ENCODE measurements around the gene GRIK2.
"Not testable (repeated sequence)": the region's sequence is repeated elsewhere in the genome, so short reads cannot be mapped to it uniquely, and the experiment has no call there.

Gene GRIK2

GRCh38 chr6:101393251-101393828 lies at the start of gene GRIK2:
Gene GRIK2, plus strand, starts transcription at chr6:101393708.
- peak; percentile 61 for DNase-seq

- no peak for DNase-seq
Observed at GRCh38 chr6:101344885-101345284, 48.6 kb upstream of the GRIK2 start.

DNA sequence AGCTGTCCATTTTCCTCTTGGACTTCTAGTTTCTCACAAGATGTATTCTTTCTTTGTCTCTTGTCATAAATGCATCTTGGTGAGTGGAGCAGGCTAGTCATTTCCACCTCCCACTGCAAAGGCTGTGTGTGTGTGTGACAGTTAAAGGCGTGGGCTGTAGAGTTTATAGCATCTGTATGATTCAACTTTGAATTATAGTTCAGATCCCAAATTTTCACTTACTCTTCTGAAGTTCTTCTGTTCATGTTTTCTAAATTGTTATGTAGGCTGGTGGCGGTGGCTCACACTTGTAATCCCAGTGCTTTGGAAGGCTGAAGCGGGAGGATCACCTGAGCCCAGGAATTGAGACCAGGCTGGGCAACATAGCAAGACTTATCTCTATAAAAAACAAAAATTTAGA lies 44.7 kb upstream of the GRIK2 start:
- no peak for DNase-seq

- DNase-seq: not testable (repeated sequence)
Observed at GRCh38 chr6:101350631-101351030, 42.9 kb upstream of the GRIK2 start.

GRCh38 chr6:101351173-101351572 lies 42.3 kb upstream of the GRIK2 start:
- no peak for DNase-seq

DNA sequence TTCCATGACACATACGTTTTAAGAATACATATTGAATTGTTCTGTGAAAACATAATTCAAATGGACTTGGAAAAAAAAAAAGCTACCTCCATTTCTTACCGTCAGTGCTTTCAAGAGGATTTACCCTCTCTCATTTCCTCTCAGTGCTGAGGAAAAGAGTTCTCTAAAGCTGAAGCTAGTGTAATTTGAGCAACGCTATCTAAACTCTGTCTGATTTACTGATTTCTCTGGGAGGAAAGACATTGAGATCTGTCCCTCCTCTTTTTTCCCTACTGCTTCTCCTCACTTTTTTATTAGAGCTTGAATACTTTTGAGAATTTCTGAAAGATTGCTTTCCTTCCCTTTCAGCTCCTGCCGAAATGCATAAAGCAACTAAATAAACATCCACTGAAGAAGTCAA lies 41.2 kb upstream of the GRIK2 start:
- no peak for DNase-seq

- DNase-seq: no peak
Observed at GRCh38 chr6:101365181-101365580, 28.3 kb upstream of the GRIK2 start.

- DNase-seq: no peak
Observed at GRCh38 chr6:101379926-101380325, 13.6 kb upstream of the GRIK2 start.

GRCh38 chr6:101380897-101381630 lies 12.4 kb upstream of the GRIK2 start:
- no peak for DNase-seq

DNA sequence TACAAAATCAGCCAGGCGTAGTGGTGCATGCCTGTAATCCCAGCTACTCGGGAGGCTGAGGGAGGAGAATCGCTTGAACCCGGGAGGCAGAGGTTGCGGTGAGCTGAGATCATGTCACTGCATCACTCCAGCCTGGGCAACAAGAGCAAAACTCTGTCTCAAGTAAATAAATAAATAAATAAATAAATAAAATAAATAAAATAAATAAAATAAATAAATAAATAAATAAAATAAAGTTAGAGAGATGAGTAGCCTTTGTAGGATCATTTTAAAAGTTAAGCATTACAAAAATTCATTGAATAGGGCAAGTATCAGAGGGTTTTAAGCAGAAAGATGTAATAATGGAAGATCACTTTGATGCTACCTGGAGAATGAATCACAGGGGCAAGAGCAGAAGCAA lies 9.8 kb upstream of the GRIK2 start:
- DNase-seq: not testable (repeated sequence)

GRCh38 chr6:101386982-101387381 lies 6.5 kb upstream of the GRIK2 start:
- no peak for DNase-seq

GRCh38 chr6:101391772-101392585 lies 1.5 kb upstream of the GRIK2 start:
- peak; percentile 44 for DNase-seq

- DNase-seq: no peak
Observed at GRCh38 chr6:101392586-101393230, 800 bp upstream of the GRIK2 start.

DNA sequence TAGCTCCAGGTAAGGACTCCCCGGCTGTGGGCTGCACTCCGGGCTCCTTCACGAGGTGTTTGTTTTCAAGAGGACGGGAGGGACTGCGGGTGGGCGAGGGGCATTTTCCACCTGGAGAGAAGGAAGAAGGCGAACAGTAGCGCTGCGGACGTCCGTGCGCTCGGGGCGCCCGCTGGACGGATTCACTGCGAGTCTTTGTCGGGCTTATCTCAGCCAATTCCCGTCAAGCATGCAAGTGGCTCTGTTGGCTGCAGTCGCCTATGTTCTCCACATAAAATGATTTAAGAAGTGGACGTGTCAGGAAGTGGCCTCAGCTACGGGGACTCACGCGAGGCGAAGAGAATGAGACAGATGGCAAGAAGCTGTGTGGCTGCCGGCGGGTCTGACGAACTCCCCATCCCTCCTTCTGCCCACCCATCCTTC lies 332 bp downstream of the GRIK2 start:
- DNase-seq: peak; percentile 28

- no peak for DNase-seq
Observed at GRCh38 chr6:101394936-101395335, 1.4 kb downstream of the GRIK2 start.

- DNase-seq: no peak
Observed at GRCh38 chr6:101395345-101395744, 1.8 kb downstream of the GRIK2 start.

DNA sequence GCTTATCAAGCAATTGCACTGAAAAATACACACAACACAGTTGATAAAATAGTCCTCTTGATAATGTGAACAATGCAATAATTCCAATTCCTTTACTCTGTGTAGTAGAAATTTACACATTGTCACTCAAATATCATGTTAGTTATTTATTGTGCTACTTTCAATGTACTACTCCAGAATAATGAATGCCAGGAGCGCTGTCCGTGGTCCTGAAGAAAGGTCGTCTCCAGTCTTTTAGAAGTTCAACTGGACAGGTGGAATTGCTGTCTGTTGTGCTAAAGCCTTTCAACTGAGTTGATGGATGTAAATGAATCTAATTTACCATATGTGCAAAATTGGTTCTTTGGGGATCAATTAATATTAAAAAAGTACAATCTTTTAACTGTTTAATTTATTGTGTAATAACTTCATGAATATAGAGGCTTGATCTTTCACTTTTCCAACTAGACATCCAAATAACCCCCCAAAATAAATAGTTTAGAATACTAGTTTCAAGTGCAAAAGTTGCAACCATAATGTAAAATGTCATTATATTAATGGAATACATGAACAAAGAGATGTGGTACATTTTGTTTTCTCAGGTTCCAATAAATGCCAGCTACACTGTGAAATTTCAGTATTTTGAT lies 3.2 kb downstream of the GRIK2 start:
- DNase-seq: peak; percentile 73

GRCh38 chr6:101397199-101397598 lies 3.7 kb downstream of the GRIK2 start:
- no peak for DNase-seq

- no peak for DNase-seq
Observed at GRCh38 chr6:101398716-101399615, 5.5 kb downstream of the GRIK2 start.

- DNase-seq: no peak
Observed at GRCh38 chr6:101399616-101400162, 6.2 kb downstream of the GRIK2 start.
